Left renal pelvis (tissue), 4 donors: ENCODE data around the gene ATRNL1. TPM values are rescaled to one million over a fixed set of nuclear protein-coding genes. Genes with fewer than 3 reads are reported as not detected.
A peak's percentile ranks its signal among the peaks of the same experiment; 100 is the strongest.

Source experiments
- DNase-seq, 4 donors: peaks; one replicate each; pipeline ENCODE4 v3.0.0-alpha.2; 2013; ENCODE audit warnings: low read depth in 4 of 4, low spot score in 3 of 4
- polyA plus RNA-seq, 4 donors: library from polyadenylated mRNA; unstranded; fragments of 120-200 nt; gene quantifications; one replicate each; pipeline ENCODE4 v1.2.1, GENCODE V29; 2013; ENCODE audit not compliant: insufficient read length in 4 of 4

Gene ATRNL1
- polyA plus RNA-seq, 4 donors, result 20.9 to 38.8 (median 26.8) TPM

GRCh38 chr10:115593060-115593459, 499.9 kb downstream of the ATRNL1 start:
- DNase-seq, result no peak

- no peak for DNase-seq
These were observed 511.5 kb downstream of the ATRNL1 start for GRCh38 chr10:115604627-115605026.

GRCh38 chr10:115606086-115606485, 512.9 kb downstream of the ATRNL1 start:
- DNase-seq, result no peak

- DNase-seq, result no peak
These were observed 513.6 kb downstream of the ATRNL1 start for GRCh38 chr10:115606741-115607140.

GRCh38 chr10:115624448-115624847, 531.3 kb downstream of the ATRNL1 start:
- DNase-seq, result no peak

- DNase-seq, result no peak
These were observed 535.5 kb downstream of the ATRNL1 start for GRCh38 chr10:115628616-115629015.

GRCh38 chr10:115638246-115638645, 545.1 kb downstream of the ATRNL1 start:
- no peak for DNase-seq

- no peak for DNase-seq
These were observed 556.1 kb downstream of the ATRNL1 start for GRCh38 chr10:115649217-115649616.

- DNase-seq, result no peak
These were observed 560.3 kb downstream of the ATRNL1 start for GRCh38 chr10:115653473-115653872.

GRCh38 chr10:115654961-115655360, 561.8 kb downstream of the ATRNL1 start:
- no peak for DNase-seq

GRCh38 chr10:115657161-115657860, 564.1 kb downstream of the ATRNL1 start:
- DNase-seq, result no peak

- no peak for DNase-seq
These were observed 566.5 kb downstream of the ATRNL1 start for GRCh38 chr10:115659616-115660015.

- DNase-seq, result no peak
These were observed 567.2 kb downstream of the ATRNL1 start for GRCh38 chr10:115660391-115660790.

GRCh38 chr10:115662422-115662821, 569.3 kb downstream of the ATRNL1 start:
- DNase-seq, result no peak

- DNase-seq, result no peak
These were observed 572.4 kb downstream of the ATRNL1 start for GRCh38 chr10:115665549-115665948.

GRCh38 chr10:115674496-115674895, 581.3 kb downstream of the ATRNL1 start:
- DNase-seq, result no peak

GRCh38 chr10:115696747-115697146, 603.6 kb downstream of the ATRNL1 start:
- DNase-seq, result no peak

- no peak for DNase-seq
These were observed 612.9 kb downstream of the ATRNL1 start for GRCh38 chr10:115706026-115706425.

GRCh38 chr10:115706488-115707076, 613.4 kb downstream of the ATRNL1 start:
- DNase-seq, result peak; percentile 8 to 25 (median 12)

GRCh38 chr10:115710136-115710535, 617.0 kb downstream of the ATRNL1 start:
- no peak for DNase-seq

GRCh38 chr10:115711306-115711705, 618.1 kb downstream of the ATRNL1 start:
- no peak for DNase-seq

GRCh38 chr10:115720121-115720520, 627.0 kb downstream of the ATRNL1 start:
- no peak for DNase-seq
